ENCODE measurements around the gene WDPCP. TPM values are rescaled to one million over a fixed set of nuclear protein-coding genes. Genes with fewer than 3 reads are reported as not detected.
"Not testable (repeated sequence)": the region's sequence is repeated elsewhere in the genome, so short reads cannot be mapped to it uniquely, and the experiment has no call there.

Gene WDPCP
- polyA plus RNA-seq, 4 donors, result 1.1 to 4.0 (median 1.5) TPM

DNA sequence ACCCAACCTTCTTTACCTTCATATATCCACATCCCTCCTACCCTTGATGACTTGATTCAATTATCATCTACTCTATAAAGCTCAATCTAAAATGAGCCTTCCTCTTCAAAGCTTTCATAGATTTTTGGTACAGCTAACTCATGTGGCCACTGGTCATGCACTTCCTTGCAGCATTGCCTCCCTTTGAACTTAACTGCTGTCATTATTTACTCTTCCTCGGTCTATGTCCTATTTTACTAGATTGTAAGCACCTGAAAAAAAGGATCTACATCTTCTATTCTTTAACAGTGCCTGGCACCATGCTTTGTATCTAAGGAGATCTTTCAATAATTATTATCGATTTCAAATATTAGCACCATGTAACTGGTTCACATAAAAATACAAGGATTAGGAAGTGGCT lies 31.1 kb upstream of the WDPCP start:
- no peaks in the 10 kb centered on the region for H3K27me3 ChIP-seq (ENCODE audit: control insufficient read depth in 3 of 3, insufficient read depth in 3 of 3, low read length in 3 of 3)
- H3K9me3 ChIP-seq (ENCODE audit: control insufficient read depth in 2 of 2, insufficient read depth in 1 of 2, low read depth in 1 of 2, low read length in 1 of 2), result peaks cover 0 to 9% of the 10 kb centered on the region in 2 donors
- H3K36me3 ChIP-seq (ENCODE audit: control insufficient read depth in 3 of 3, insufficient read depth in 2 of 3, low read depth in 1 of 3, low read length in 3 of 3), result no peaks in the 10 kb centered on the region
- H3K4me1 ChIP-seq (ENCODE audit: control insufficient read depth in 3 of 3, insufficient read depth in 2 of 3, low read depth in 1 of 3, low read length in 2 of 3), result no peaks in the 10 kb centered on the region
- DNase-seq (no peak), FAIRE-seq (no peak)
- no peak overlapping the region for H3K4me3 ChIP-seq (ENCODE audit: low read depth in 1 of 3, low read length in 3 of 3)
- 94 to 97% (median 96%) methylated on average over 2 of the region's 2 CpGs for WGBS, 3 donors
- H3K27ac ChIP-seq (ENCODE audit: low read depth in 1 of 3, low read length in 2 of 3), result no peak overlapping the region

DNA sequence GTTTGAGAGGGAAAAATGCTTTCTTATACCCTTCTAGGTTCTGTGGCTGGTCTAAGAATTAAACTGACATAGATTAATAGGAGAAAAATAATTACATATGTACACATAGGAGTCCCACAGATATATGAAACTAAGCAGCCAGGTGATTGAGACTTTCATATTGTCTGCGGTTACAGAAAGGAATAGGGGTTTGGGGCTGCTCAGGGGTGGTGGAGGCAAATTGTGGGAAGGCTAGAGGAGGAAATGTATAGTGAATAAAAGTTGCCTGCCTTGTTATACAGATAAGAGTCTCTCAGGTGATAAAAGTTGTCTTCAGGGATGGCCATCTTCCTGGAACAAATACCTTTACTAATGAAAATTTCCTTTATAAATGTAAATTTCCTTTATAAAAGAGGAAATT lies 29.1 kb upstream of the WDPCP start:
- Histone ChIP-seq H3K4me1 (ENCODE audit: control insufficient read depth in 3 of 3, insufficient read depth in 2 of 3, low read depth in 1 of 3, low read length in 2 of 3) (no peaks in the 10 kb centered on the region), H3K4me3 (ENCODE audit: low read depth in 1 of 3, low read length in 3 of 3) (no peak overlapping the region), H3K9me3 (ENCODE audit: control insufficient read depth in 2 of 2, insufficient read depth in 1 of 2, low read depth in 1 of 2, low read length in 1 of 2) (peaks cover 0 to 9% of the 10 kb centered on the region in 2 donors), H3K36me3 (ENCODE audit: control insufficient read depth in 3 of 3, insufficient read depth in 2 of 3, low read depth in 1 of 3, low read length in 3 of 3) (no peaks in the 10 kb centered on the region), H3K27ac (ENCODE audit: low read depth in 1 of 3, low read length in 2 of 3) (no peak overlapping the region), H3K27me3 (ENCODE audit: control insufficient read depth in 3 of 3, insufficient read depth in 3 of 3, low read length in 3 of 3) (no peaks in the 10 kb centered on the region)
- DNase-seq (no peak), FAIRE-seq (no peak)
- 66 to 74% (median 70%) methylated on average over 1 of the region's 1 CpG for WGBS, 3 donors

DNA sequence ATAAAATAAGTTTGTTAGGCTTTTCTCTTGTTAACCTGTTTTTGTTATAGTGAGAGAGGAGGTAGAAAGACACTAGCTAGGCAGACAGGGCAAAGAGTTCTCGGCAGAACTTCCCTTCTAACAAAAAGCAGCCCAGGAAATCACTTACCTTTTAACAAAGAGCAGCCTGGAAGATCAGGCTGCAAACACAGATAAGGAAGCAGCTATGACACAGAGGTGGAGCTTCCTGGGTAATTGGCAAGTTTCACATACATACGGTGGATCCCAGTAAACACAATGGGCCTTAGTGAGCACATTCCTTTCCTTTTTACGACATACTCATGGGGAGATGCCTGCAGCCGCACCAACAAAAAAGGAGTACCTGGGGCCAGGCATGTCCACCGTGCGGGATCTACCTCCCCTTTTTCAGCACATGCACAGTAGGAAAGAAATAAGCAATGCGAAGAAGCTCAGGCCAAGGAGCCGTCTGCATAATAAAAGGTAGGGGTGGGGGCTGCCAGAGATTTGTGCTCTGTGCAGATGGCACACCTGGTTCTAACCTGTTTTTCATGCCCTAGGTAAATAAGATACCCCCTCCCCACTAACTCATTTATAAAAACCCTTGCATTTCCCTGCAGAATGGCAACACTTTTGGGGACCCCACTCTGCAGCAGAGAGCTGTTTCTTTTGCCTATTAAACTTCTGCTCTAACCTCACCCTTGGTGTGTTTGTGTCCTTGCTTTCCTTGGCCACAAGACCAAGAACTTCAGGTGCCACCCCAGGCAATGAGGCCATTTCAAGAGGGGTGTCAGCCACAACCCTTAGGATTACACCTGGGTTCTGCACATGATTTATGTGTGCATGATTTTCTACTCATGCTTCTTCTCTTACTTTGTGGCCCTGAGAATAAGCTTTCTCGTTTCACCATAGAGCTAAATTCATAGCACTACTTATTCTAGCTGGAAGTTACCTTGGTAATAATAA lies 27.0 kb upstream of the WDPCP start:
- no peak overlapping the region for H3K4me3 ChIP-seq (ENCODE audit: low read depth in 1 of 3, low read length in 3 of 3)
- no peak overlapping the region for H3K27ac ChIP-seq (ENCODE audit: low read depth in 1 of 3, low read length in 2 of 3)
- H3K36me3 ChIP-seq (ENCODE audit: control insufficient read depth in 3 of 3, insufficient read depth in 2 of 3, low read depth in 1 of 3, low read length in 3 of 3), result no peaks in the 10 kb centered on the region
- H3K9me3 ChIP-seq (ENCODE audit: control insufficient read depth in 2 of 2, insufficient read depth in 1 of 2, low read depth in 1 of 2, low read length in 1 of 2), result peaks cover 0 to 7% of the 10 kb centered on the region in 2 donors
- no peak for FAIRE-seq
- H3K4me1 ChIP-seq (ENCODE audit: control insufficient read depth in 3 of 3, insufficient read depth in 2 of 3, low read depth in 1 of 3, low read length in 2 of 3), result no peaks in the 10 kb centered on the region
- H3K27me3 ChIP-seq (ENCODE audit: control insufficient read depth in 3 of 3, insufficient read depth in 3 of 3, low read length in 3 of 3), result no peaks in the 10 kb centered on the region
- DNase-seq, result peak in 1 of 2 donors; percentile 49
- 65 to 71% (median 68%) methylated on average over 9 of the region's 9 CpGs for WGBS, 3 donors

DNA sequence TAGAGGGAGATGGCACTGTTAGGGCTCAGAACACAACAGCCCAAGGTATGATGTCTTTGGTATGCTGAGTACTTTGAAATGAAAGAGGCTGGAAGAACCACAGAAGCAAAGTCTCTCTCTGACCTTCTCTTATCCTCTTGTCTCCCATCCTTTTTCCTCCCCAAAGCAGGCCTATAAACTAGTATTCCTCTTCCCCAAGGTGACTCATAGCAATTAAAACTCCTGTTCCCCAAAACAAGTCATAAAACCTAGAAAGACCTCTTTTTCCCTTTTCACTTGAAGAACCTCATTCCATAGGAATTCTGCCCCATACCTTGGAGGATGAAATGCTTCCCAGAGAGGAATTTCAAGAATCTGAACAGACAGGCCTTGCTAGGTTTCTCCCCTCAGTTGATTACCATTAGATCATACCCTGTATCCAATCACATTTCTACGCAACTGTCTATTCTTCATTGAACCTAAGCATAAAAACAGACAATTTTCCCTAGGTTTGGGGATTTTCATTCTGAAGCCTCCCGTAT lies 26.2 kb upstream of the WDPCP start:
- Histone ChIP-seq H3K4me3 (ENCODE audit: low read depth in 1 of 3, low read length in 3 of 3) (no peak overlapping the region), H3K36me3 (ENCODE audit: control insufficient read depth in 3 of 3, insufficient read depth in 2 of 3, low read depth in 1 of 3, low read length in 3 of 3) (no peaks in the 10 kb centered on the region), H3K27me3 (ENCODE audit: control insufficient read depth in 3 of 3, insufficient read depth in 3 of 3, low read length in 3 of 3) (no peaks in the 10 kb centered on the region), H3K27ac (ENCODE audit: low read depth in 1 of 3, low read length in 2 of 3) (no peak overlapping the region), H3K4me1 (ENCODE audit: control insufficient read depth in 3 of 3, insufficient read depth in 2 of 3, low read depth in 1 of 3, low read length in 2 of 3) (no peaks in the 10 kb centered on the region), H3K9me3 (ENCODE audit: control insufficient read depth in 2 of 2, insufficient read depth in 1 of 2, low read depth in 1 of 2, low read length in 1 of 2) (no peaks in the 10 kb centered on the region)
- FAIRE-seq, result no peak
- 91 to 95% (median 92%) methylated on average over 2 of the region's 2 CpGs for WGBS, 3 donors
- DNase-seq, result no peak

DNA sequence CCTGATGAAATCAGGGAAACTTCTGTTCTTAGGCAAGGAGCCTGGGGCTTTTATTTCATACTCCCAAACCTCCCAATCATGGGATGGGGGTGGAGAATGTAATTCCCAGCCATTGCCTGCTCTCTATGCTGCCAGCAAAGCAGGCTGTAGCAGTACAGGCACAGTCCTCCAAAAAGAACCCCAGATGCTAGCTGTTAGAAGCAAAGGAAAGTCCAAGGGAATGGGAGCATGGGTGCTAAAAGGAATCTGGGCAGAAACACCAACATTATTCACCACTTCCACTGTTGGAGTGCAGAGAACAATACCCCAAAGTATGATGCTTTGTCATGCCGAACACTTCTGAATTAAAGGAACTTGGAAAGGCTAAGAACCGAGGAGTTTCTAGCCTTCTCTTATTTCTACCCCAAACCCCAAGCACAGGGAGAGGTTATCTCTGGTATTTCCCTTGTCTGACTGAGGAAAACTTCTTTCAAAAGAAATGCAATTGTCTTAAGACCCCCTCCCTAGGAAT lies 25.2 kb upstream of the WDPCP start:
- Histone ChIP-seq H3K36me3 (ENCODE audit: control insufficient read depth in 3 of 3, insufficient read depth in 2 of 3, low read depth in 1 of 3, low read length in 3 of 3) (peaks cover 0 to 2% (median 0%) of the 10 kb centered on the region in 3 donors), H3K27me3 (ENCODE audit: control insufficient read depth in 3 of 3, insufficient read depth in 3 of 3, low read length in 3 of 3) (no peaks in the 10 kb centered on the region), H3K4me1 (ENCODE audit: control insufficient read depth in 3 of 3, insufficient read depth in 2 of 3, low read depth in 1 of 3, low read length in 2 of 3) (no peaks in the 10 kb centered on the region), H3K4me3 (ENCODE audit: low read depth in 1 of 3, low read length in 3 of 3) (no peak overlapping the region), H3K27ac (ENCODE audit: low read depth in 1 of 3, low read length in 2 of 3) (no peak overlapping the region), H3K9me3 (ENCODE audit: control insufficient read depth in 2 of 2, insufficient read depth in 1 of 2, low read depth in 1 of 2, low read length in 1 of 2) (no peaks in the 10 kb centered on the region)
- FAIRE-seq (no peak), DNase-seq (no peak)
- 71 to 81% (median 77%) methylated on average over 2 of the region's 2 CpGs for WGBS, 3 donors

DNA sequence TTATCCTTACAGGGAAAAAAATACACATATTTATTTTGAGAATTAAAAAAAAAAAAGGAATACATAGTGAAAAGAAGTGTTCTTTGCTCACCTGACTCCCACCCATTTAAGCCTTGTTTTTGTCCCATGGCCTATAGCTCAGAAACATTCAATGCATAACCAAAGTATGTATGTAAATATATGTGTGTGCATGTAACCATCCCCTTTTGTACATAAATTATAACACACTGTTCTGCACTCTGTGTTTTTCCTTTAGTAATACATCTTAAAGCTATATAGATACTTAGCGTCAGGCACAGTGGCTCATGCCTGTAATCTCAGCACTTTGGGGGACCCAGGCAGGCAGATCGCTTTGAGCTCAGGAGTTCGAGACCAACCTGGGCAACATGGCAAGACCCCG lies 22.2 kb upstream of the WDPCP start:
- H3K4me1 ChIP-seq (ENCODE audit: control insufficient read depth in 3 of 3, insufficient read depth in 2 of 3, low read depth in 1 of 3, low read length in 2 of 3), result no peaks in the 10 kb centered on the region
- no peaks in the 10 kb centered on the region for H3K27me3 ChIP-seq (ENCODE audit: control insufficient read depth in 3 of 3, insufficient read depth in 3 of 3, low read length in 3 of 3)
- H3K27ac ChIP-seq (ENCODE audit: low read depth in 1 of 3, low read length in 2 of 3), result no peak overlapping the region
- H3K36me3 ChIP-seq (ENCODE audit: control insufficient read depth in 3 of 3, insufficient read depth in 2 of 3, low read depth in 1 of 3, low read length in 3 of 3), result peaks cover 3 to 14% (median 6%) of the 10 kb centered on the region in 3 donors
- FAIRE-seq (no peak), DNase-seq (no peak)
- whole genome bisulfite sequencing, 3 donors, result 95 to 98% (median 96%) methylated on average over 4 of the region's 4 CpGs
- no peak overlapping the region for H3K4me3 ChIP-seq (ENCODE audit: low read depth in 1 of 3, low read length in 3 of 3)
- no peaks in the 10 kb centered on the region for H3K9me3 ChIP-seq (ENCODE audit: control insufficient read depth in 2 of 2, insufficient read depth in 1 of 2, low read depth in 1 of 2, low read length in 1 of 2)

DNA sequence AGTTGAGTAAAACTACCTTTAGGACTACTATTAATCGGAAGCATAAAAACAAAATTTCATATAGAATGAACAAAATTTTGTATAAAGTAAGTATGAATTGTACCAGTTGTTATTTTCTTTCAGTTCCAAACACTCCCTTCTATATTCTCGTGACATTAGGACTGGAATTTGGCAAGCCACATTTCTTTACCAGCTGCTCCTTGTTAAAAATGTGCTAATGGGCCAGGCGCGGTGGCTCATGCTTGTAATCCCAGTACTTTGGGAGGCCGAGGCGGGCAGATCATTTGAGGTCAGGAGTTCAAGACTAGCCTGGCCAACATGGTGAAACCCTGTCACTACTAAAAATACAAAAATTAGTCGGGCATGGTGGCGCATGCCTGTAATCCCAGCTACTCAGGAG lies 20.6 kb upstream of the WDPCP start:
- 70 to 80% (median 80%) methylated on average over 8 of the region's 8 CpGs for WGBS, 3 donors
- not testable (repeated sequence) for FAIRE-seq; H3K4me1 ChIP-seq (ENCODE audit: control insufficient read depth in 3 of 3, insufficient read depth in 2 of 3, low read depth in 1 of 3, low read length in 2 of 3); H3K27ac ChIP-seq (ENCODE audit: low read depth in 1 of 3, low read length in 2 of 3); H3K27me3 ChIP-seq (ENCODE audit: control insufficient read depth in 3 of 3, insufficient read depth in 3 of 3, low read length in 3 of 3); H3K9me3 ChIP-seq (ENCODE audit: control insufficient read depth in 2 of 2, insufficient read depth in 1 of 2, low read depth in 1 of 2, low read length in 1 of 2); DNase-seq; H3K4me3 ChIP-seq (ENCODE audit: low read depth in 1 of 3, low read length in 3 of 3)
- peaks cover 13 to 18% (median 13%) of the 10 kb centered on the region in 3 donors for H3K36me3 ChIP-seq (ENCODE audit: control insufficient read depth in 3 of 3, insufficient read depth in 2 of 3, low read depth in 1 of 3, low read length in 3 of 3)

DNA sequence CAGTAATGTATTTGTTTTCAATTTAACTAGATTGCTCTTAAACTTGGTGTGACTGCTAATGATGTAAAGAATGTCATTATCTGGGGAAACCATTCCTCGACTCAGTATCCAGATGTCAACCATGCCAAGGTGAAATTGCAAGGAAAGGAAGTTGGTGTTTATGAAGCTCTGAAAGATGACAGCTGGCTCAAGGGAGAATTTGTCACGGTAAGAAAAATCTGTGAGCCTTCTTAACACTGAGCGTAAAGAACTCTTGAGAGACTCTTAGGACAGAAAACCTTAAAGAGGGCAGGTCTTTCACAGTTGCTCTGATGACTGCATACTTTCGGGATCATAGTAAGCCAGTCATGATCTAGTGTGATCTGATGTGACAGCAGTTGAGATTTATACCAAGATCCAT lies 16.4 kb upstream of the WDPCP start:
- no peaks in the 10 kb centered on the region for H3K9me3 ChIP-seq (ENCODE audit: control insufficient read depth in 2 of 2, insufficient read depth in 1 of 2, low read depth in 1 of 2, low read length in 1 of 2)
- WGBS, 3 donors, result 91 to 95% (median 94%) methylated on average over 4 of the region's 4 CpGs
- H3K27ac ChIP-seq (ENCODE audit: low read depth in 1 of 3, low read length in 2 of 3), result no peak overlapping the region
- peaks cover 13 to 25% (median 25%) of the 10 kb centered on the region in 3 donors for H3K36me3 ChIP-seq (ENCODE audit: control insufficient read depth in 3 of 3, insufficient read depth in 2 of 3, low read depth in 1 of 3, low read length in 3 of 3)
- FAIRE-seq, result no peak
- no peaks in the 10 kb centered on the region for H3K27me3 ChIP-seq (ENCODE audit: control insufficient read depth in 3 of 3, insufficient read depth in 3 of 3, low read length in 3 of 3)
- H3K4me3 ChIP-seq (ENCODE audit: low read depth in 1 of 3, low read length in 3 of 3), result no peak overlapping the region
- H3K4me1 ChIP-seq (ENCODE audit: control insufficient read depth in 3 of 3, insufficient read depth in 2 of 3, low read depth in 1 of 3, low read length in 2 of 3), result peaks cover 0 to 7% (median 2%) of the 10 kb centered on the region in 3 donors
- DNase-seq, result no peak
